ENCODE results near the gene DNAH1.

- TF ChIP-seq, protein P1, sequence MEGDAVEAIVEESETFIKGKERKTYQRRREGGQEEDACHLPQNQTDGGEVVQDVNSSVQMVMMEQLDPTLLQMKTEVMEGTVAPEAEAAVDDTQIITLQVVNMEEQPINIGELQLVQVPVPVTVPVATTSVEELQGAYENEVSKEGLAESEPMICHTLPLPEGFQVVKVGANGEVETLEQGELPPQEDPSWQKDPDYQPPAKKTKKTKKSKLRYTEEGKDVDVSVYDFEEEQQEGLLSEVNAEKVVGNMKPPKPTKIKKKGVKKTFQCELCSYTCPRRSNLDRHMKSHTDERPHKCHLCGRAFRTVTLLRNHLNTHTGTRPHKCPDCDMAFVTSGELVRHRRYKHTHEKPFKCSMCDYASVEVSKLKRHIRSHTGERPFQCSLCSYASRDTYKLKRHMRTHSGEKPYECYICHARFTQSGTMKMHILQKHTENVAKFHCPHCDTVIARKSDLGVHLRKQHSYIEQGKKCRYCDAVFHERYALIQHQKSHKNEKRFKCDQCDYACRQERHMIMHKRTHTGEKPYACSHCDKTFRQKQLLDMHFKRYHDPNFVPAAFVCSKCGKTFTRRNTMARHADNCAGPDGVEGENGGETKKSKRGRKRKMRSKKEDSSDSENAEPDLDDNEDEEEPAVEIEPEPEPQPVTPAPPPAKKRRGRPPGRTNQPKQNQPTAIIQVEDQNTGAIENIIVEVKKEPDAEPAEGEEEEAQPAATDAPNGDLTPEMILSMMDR (conservative IDR thresholded peaks at IDR 0.05; ENCODE audit: low read length), result no peak
- no peak for TF ChIP-seq EZH2phosphoT487 (IDR thresholded peaks at IDR 0.05; ENCODE audit: borderline replicate concordance, low read depth, low read length)
These were observed 54.4 kb downstream of the DNAH1 start for GRCh38 chr3:52370531-52370930.
